Peyer's patch (tissue), 4 donors: ENCODE data around the gene ETV3. TPM values are rescaled to one million over a fixed set of nuclear protein-coding genes. Genes with fewer than 3 reads are reported as not detected.
"Not testable (repeated sequence)": the region's sequence is repeated elsewhere in the genome, so short reads cannot be mapped to it uniquely, and the experiment has no call there.

Experiments used
- DNase-seq, 3 donors: peaks; one replicate each; pipeline ENCODE4 v3.0.0-alpha.2; 2017 to 2019
- H3K27ac ChIP-seq, 4 donors: fragments of 200-600 bp; sonication (generic); one replicate each; pipeline ENCODE4 v1.5.1; 2016 to 2019
- H3K27me3 ChIP-seq, 2 donors: fragments of 200-600 bp; sonication (generic); one replicate each; pipeline ENCODE4 v1.5.1; 2019
- H3K36me3 ChIP-seq, 3 donors: fragments of 200-600 bp; sonication (generic); one replicate each; pipeline ENCODE4 v1.5.1; 2016 to 2019
- H3K4me1 ChIP-seq, 4 donors: fragments of 200-600 bp; sonication (generic); one replicate each; pipeline ENCODE4 v1.5.1; 2016 to 2019
- H3K4me3 ChIP-seq, 4 donors: fragments of 200-600 bp; sonication (generic); 1 replicate in 3 of 4; 2 replicates in 1 of 4; pipeline ENCODE4 v1.5.1; 2016 to 2019; ENCODE audit warnings: mild to moderate bottlenecking in 1 of 4
- H3K9me3 ChIP-seq, 4 donors: fragments of 200-600 bp; sonication (generic); one replicate each; pipeline ENCODE4 v1.5.1; 2016 to 2019; ENCODE audit warnings: mild to moderate bottlenecking in 1 of 4
- POLR2A ChIP-seq, 2 donors: fragments of 450-650 bp; IDR thresholded peaks; one replicate each; pipeline ENCODE4 v1.5.1; 2017; ENCODE audit warnings: antibody characterized with exemption in 2 of 2, mild to moderate bottlenecking in 2 of 2, moderate library complexity in 2 of 2
- total RNA-seq, 4 donors: library from RNA; depleted of rRNA; stranded (reverse); fragments of >200 nt; gene quantifications; one replicate each; pipeline ENCODE4 v1.1.0, GENCODE V29; 2016
- TF ChIP-seq, protein P1 (sequence below), 6 experiments: fragments of 450-650 bp in 4 of 6; fragments of 200-600 bp in 2 of 6; sonication (generic) in 1 of 6; IDR thresholded peaks; one replicate each; pipeline ENCODE4 v1.5.1; 2017 to 2019; ENCODE audit warnings: antibody characterized with exemption in 6 of 6, mild to moderate bottlenecking in 3 of 6, moderate library complexity in 1 of 6

ETV3 gene
- total RNA-seq, 4 donors from 2014 or later, result 10.7 to 25.8 (median 20.2) TPM

GRCh38 chr1:157178490-157178889 is 40.3 kb upstream of the ETV3 start:
- no peak for TF ChIP-seq POLR2A (IDR thresholded peaks at IDR 0.05)
- TF ChIP-seq, protein P1, sequence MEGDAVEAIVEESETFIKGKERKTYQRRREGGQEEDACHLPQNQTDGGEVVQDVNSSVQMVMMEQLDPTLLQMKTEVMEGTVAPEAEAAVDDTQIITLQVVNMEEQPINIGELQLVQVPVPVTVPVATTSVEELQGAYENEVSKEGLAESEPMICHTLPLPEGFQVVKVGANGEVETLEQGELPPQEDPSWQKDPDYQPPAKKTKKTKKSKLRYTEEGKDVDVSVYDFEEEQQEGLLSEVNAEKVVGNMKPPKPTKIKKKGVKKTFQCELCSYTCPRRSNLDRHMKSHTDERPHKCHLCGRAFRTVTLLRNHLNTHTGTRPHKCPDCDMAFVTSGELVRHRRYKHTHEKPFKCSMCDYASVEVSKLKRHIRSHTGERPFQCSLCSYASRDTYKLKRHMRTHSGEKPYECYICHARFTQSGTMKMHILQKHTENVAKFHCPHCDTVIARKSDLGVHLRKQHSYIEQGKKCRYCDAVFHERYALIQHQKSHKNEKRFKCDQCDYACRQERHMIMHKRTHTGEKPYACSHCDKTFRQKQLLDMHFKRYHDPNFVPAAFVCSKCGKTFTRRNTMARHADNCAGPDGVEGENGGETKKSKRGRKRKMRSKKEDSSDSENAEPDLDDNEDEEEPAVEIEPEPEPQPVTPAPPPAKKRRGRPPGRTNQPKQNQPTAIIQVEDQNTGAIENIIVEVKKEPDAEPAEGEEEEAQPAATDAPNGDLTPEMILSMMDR (IDR thresholded peaks at IDR 0.05), result no peak
- Histone ChIP-seq H3K36me3 (no peaks in the 10 kb centered on the region), H3K27ac (no peak overlapping the region)

DNA sequence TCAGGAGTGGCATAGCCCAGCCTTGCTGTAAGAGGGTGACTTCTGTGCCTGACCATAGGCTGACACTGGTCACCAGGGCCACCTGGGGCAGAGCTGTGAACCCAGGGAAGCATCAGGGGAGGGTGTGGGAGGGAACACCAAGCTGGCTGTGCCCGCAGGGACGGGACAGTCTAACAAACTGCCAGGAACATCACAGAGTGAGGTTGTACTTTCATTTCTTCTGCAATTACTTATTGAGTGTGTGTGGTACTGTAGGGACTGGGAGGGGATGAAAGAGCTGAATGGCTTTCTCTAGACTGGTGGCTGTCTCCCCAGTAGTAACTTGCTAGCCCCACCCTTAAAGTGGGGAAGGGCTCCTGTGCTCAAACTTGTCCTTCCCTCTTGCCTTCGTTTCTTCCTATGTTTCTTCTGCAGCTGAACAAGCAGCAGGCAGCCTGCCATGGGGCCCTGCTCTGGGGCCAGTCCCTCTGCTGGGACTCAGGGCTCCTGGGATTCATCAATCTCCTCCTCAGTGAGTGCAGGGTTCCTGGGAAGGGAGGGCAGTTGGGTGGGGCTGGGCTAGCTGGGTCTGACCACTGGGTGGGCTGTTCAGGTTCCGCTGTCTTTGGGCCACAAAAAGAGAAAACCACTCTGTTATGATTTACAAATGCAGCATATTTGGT is 39.7 kb upstream of the ETV3 start:
- Histone ChIP-seq H3K4me1 (no peaks in the 10 kb centered on the region), H3K27ac (no peak overlapping the region), H3K36me3 (no peaks in the 10 kb centered on the region), H3K4me3 (no peak overlapping the region), H3K27me3 (no peaks in the 10 kb centered on the region), H3K9me3 (no peaks in the 10 kb centered on the region)
- no peak for TF ChIP-seq POLR2A (IDR thresholded peaks at IDR 0.05)
- TF ChIP-seq, protein P1 (IDR thresholded peaks at IDR 0.05), result no peak
- no peak for DNase-seq

More at GRCh38 chr1:157178490-157178889, 40.3 kb upstream of the ETV3 start:
- no peak overlapping the region for H3K4me3 ChIP-seq
- no peaks in the 10 kb centered on the region for H3K4me1 ChIP-seq
- no peak for DNase-seq
- H3K9me3 ChIP-seq, result no peaks in the 10 kb centered on the region
- H3K27me3 ChIP-seq, result no peaks in the 10 kb centered on the region

DNA sequence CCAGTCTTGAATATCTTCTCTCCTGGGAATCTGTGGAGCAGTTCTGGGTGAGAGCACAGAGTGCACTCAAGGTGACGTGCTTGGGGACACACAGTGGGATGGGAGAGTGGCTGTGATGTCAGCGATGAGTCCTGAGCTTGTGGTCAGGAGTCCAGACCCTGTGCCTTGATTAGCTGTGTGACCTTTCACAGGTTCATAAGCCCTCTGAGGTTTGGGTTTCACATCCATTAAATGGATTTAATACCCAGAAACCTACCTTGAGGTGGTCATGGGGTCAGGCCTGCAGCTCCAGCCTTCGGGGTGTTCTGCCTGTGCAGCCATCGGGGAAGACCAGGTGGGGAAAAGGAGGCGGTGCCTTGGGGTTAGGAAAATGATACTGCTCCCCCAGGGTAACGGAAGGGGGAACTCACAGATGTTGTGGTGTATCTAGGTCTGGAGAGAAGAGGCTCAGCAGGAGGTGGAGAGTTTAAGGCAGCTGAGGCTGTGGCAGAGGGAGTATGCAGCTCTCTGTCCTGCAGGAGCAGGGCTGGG is 38.5 kb upstream of the ETV3 start:
- Histone ChIP-seq H3K27ac (no peak overlapping the region), H3K4me1 (no peaks in the 10 kb centered on the region), H3K4me3 (no peak overlapping the region), H3K9me3 (no peaks in the 10 kb centered on the region), H3K27me3 (no peaks in the 10 kb centered on the region), H3K36me3 (no peaks in the 10 kb centered on the region)
- TF ChIP-seq, protein P1 (IDR thresholded peaks at IDR 0.05), result no peak
- TF ChIP-seq POLR2A (IDR thresholded peaks at IDR 0.05), result no peak
- no peak for DNase-seq

DNA sequence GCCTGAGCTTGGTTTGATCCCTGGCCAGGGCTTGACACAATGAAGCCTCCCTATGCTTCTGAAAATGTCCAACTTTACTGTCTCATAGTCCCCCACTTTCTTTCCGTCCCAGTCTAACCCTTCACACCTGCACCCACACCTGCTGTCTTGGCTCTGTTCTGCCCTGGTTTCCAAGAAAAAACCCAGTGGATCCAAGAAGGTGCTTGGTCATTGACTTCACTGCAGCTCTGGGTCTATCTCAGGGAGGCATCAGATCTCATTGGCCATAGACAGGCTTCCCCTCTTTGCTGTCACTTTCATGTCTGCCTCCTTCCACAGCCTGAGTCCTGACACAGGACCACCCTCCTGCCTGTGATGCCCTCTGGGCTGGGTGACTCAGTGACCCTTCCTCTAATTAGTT is 37.8 kb upstream of the ETV3 start:
- no peaks in the 10 kb centered on the region for H3K27me3 ChIP-seq
- H3K27ac ChIP-seq, result no peak overlapping the region
- no peak for DNase-seq
- TF ChIP-seq, protein P1 (IDR thresholded peaks at IDR 0.05), result no peak
- TF ChIP-seq POLR2A (IDR thresholded peaks at IDR 0.05), result no peak
- no peak overlapping the region for H3K4me3 ChIP-seq
- H3K4me1 ChIP-seq, result no peaks in the 10 kb centered on the region
- H3K36me3 ChIP-seq, result no peaks in the 10 kb centered on the region
- H3K9me3 ChIP-seq, result no peaks in the 10 kb centered on the region

DNA sequence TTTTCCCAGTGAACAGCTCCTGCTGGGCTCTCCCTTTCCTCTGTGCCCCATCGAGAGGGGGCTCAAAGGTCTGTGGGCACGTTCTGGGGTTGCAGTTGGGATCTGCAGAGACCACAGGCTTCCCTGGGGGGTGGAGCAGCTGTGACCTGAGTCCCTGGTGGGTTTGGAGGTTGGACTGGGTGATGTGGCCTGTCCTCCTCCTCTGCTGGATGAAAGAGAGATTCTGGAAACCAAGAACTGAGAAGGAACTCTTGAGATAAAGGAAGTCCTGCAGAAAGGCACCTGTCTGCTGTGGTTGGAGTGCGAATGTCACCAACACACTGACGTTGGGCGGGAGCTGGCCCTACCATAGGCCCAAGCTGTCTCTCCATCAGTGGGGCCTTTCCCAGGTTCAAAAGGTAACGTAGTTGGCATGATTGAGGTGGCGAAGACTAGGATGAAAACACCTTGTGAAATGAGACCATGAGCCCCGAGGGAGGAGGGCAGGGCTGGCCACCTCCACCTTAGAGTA is 35.8 kb upstream of the ETV3 start:
- no peaks in the 10 kb centered on the region for H3K9me3 ChIP-seq
- no peaks in the 10 kb centered on the region for H3K4me1 ChIP-seq
- no peak for DNase-seq
- no peaks in the 10 kb centered on the region for H3K36me3 ChIP-seq
- no peak for TF ChIP-seq POLR2A (IDR thresholded peaks at IDR 0.05)
- TF ChIP-seq, protein P1 (IDR thresholded peaks at IDR 0.05), result no peak
- no peak overlapping the region for H3K4me3 ChIP-seq
- H3K27ac ChIP-seq, result no peak overlapping the region
- H3K27me3 ChIP-seq, result no peaks in the 10 kb centered on the region

DNA sequence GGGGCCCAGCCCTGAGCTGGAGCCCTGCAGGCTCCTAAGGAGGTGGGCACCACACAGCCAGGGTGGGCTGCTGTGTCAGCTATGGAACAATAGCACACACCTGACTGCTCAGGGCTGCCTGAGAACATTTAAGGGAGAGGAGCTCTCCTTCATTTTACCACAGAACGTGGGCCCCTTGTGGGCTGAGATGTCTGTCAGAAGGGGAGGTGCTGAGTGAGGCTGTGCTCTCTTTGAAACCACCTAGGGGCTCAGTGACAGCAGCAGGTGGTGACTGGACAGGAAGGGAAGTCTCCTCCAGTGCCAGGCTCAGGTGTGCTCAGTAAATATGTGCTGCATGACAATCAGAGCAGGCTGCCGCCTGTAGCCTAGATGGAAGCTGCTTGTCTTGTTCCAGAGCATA is 35.0 kb upstream of the ETV3 start:
- not testable (repeated sequence) for H3K4me3 ChIP-seq, H3K27me3 ChIP-seq, H3K9me3 ChIP-seq, H3K4me1 ChIP-seq, H3K36me3 ChIP-seq, H3K27ac ChIP-seq
- peak in 1 of 3 donors; percentile 29 for DNase-seq

- not testable (repeated sequence) for H3K4me3 ChIP-seq, H3K9me3 ChIP-seq, H3K36me3 ChIP-seq, H3K27me3 ChIP-seq, H3K27ac ChIP-seq, H3K4me1 ChIP-seq, DNase-seq
These were observed 34.4 kb upstream of the ETV3 start for GRCh38 chr1:157172591-157172990.
